PFSK-1 (cell line): Measurements from ENCODE around the gene RNU6-1.

Experiments used
- FOXP2 ChIP-seq: optimal IDR thresholded peaks from 2 replicates; pipeline ENCODE3; 2011; ENCODE audit warnings: borderline replicate concordance, control low read depth, inconsistent platforms; ENCODE audit not compliant: insufficient read depth; ENCODE audit errors: extremely low read length, extremely low read depth
- POLR2AphosphoS5 ChIP-seq: IDR thresholded peaks from 2 replicates; pipeline ENCODE4 v1.6.1; 2012; ENCODE audit warnings: low read depth, mild to moderate bottlenecking, control low read depth, low read length, moderate library complexity
- SIN3A ChIP-seq: IDR thresholded peaks from 2 replicates; pipeline ENCODE4 v1.6.1; 2012; ENCODE audit warnings: mild to moderate bottlenecking, low read length, moderate library complexity, borderline replicate concordance; ENCODE audit not compliant: insufficient read depth
- TAF1 ChIP-seq: IDR thresholded peaks from 2 replicates; pipeline ENCODE4 v1.6.1; 2012; ENCODE audit warnings: low read length, control low read depth, borderline replicate concordance; ENCODE audit not compliant: insufficient read depth
- TF ChIP-seq, protein P1 (sequence below), 2 experiments: IDR thresholded peaks; 2 replicates each; pipeline versions ENCODE4 v1.6.1 to v1.8.0; 2011 to 2012; ENCODE audit warnings: low read depth in 2 of 2, low read length in 2 of 2, control low read depth in 1 of 2, inconsistent platforms in 1 of 2, mild to moderate bottlenecking in 1 of 2, moderate library complexity in 1 of 2; ENCODE audit not compliant: insufficient read depth in 1 of 2

The RNU6-1 gene

DNA sequence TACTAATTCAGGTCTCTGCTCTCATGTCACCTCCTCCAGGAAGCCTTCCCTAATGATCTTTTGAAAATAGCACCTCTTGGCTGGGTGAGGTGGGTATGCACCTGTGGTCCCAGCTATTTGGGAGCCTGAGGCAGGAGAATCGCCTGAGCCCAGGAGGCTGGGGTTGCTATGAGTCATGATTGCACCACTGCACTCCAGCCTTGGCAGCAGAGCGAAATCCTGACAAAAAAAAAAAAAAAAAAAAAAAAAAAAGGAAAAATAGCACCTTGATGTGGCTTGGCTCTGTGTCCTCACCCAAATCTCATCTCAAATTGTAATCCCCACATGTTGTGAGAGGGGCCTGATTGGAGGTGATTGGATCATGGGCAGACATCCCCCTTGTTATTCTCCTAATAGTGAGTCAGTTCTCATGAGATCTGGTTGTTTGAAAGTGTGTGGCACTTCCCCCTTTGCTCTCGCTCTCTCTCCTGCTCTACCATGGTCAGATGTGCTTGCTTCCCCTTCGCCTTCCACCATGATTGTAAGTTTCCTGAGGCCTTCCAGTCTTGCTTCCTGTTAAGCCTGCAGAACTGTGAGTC lies 11.2 kb upstream of the RNU6-1 start:
- TF ChIP-seq TAF1, result no peak
- no peak for TF ChIP-seq POLR2AphosphoS5
- TF ChIP-seq FOXP2, result no peak
- TF ChIP-seq, protein P1, sequence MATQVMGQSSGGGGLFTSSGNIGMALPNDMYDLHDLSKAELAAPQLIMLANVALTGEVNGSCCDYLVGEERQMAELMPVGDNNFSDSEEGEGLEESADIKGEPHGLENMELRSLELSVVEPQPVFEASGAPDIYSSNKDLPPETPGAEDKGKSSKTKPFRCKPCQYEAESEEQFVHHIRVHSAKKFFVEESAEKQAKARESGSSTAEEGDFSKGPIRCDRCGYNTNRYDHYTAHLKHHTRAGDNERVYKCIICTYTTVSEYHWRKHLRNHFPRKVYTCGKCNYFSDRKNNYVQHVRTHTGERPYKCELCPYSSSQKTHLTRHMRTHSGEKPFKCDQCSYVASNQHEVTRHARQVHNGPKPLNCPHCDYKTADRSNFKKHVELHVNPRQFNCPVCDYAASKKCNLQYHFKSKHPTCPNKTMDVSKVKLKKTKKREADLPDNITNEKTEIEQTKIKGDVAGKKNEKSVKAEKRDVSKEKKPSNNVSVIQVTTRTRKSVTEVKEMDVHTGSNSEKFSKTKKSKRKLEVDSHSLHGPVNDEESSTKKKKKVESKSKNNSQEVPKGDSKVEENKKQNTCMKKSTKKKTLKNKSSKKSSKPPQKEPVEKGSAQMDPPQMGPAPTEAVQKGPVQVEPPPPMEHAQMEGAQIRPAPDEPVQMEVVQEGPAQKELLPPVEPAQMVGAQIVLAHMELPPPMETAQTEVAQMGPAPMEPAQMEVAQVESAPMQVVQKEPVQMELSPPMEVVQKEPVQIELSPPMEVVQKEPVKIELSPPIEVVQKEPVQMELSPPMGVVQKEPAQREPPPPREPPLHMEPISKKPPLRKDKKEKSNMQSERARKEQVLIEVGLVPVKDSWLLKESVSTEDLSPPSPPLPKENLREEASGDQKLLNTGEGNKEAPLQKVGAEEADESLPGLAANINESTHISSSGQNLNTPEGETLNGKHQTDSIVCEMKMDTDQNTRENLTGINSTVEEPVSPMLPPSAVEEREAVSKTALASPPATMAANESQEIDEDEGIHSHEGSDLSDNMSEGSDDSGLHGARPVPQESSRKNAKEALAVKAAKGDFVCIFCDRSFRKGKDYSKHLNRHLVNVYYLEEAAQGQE (IDR thresholded peaks at IDR 0.05; ENCODE audit: insufficient read depth in 1 of 2, low read depth in 2 of 2, low read length in 2 of 2), result no peak

- TF ChIP-seq POLR2AphosphoS5, result no peak
- TF ChIP-seq FOXP2, result no peak
- TF ChIP-seq, protein P1 (IDR thresholded peaks at IDR 0.05; ENCODE audit: insufficient read depth in 1 of 2, low read depth in 2 of 2, low read length in 2 of 2), result no peak
- no peak for TF ChIP-seq SIN3A
- no peak for TF ChIP-seq TAF1
Measured at GRCh38 chr15:67850336-67850735, 10.5 kb upstream of the RNU6-1 start.

DNA sequence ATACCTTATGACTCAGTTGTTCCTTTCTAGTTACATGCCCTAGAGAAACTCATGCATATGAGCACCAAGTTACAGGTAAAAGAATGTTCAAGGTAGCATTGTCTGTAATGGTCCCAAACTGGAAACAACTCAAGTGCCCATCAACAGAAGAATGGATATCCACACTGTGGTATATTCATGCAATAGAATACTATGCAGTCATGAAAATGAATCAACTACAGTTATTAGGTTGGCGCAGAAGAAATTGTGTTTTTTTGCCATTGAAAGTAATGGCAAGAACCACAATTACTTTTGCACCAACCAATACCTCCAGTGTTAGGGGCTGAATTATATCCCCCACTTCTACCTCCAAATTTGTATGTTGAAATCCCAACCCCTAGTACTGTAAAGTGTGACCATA lies 9.7 kb upstream of the RNU6-1 start:
- no peak for TF ChIP-seq TAF1
- TF ChIP-seq, protein P1 (IDR thresholded peaks at IDR 0.05; ENCODE audit: insufficient read depth in 1 of 2, low read depth in 2 of 2, low read length in 2 of 2), result no peak
- TF ChIP-seq POLR2AphosphoS5, result no peak
- TF ChIP-seq FOXP2, result no peak
- TF ChIP-seq SIN3A, result no peak

DNA sequence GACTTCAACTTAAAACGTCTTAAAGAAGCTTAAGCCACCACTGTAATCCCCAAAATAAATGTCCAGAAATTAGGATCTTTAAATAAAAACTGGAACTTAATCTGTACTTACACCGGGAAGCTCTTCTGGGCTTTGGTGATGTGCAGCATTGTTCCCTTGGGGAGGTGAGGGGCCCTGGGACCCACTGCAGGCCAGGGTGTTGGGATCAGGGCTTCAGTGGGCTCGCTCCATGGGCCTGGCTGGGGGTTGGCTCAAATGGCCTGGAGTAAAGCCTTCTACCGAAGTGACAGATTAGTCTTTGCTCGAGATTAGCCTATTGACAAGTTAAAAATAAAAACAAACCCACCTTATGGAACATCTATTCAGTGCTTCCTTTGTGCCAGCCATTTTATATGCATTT lies 6.1 kb upstream of the RNU6-1 start:
- TF ChIP-seq SIN3A (no peak), FOXP2 (no peak), POLR2AphosphoS5 (no peak), TAF1 (no peak)
- TF ChIP-seq, protein P1 (IDR thresholded peaks at IDR 0.05; ENCODE audit: insufficient read depth in 1 of 2, low read depth in 2 of 2, low read length in 2 of 2), result no peak

GRCh38 chr15:67843571-67844387 lies 3.9 kb upstream of the RNU6-1 start:
- TF ChIP-seq TAF1 (no peak), SIN3A (0 out of 2 replicates have a peak, but pooled peaks have one; percentile 42), FOXP2 (peak; percentile 97)
- TF ChIP-seq, protein P1 (IDR thresholded peaks at IDR 0.05; ENCODE audit: insufficient read depth in 1 of 2, low read depth in 2 of 2, low read length in 2 of 2), result no peak
